Measurements from ENCODE around the gene DDX23.

The DDX23 gene

GRCh38 chr12:48812389-48812788 is 39.6 kb downstream of the DDX23 start:
- H3K27ac ChIP-seq: no peak overlapping the region
- TF ChIP-seq ZFX (IDR thresholded peaks at IDR 0.05): no peak
- TF ChIP-seq CTCF (conservative IDR thresholded peaks at IDR 0.05): no peak

GRCh38 chr12:48811437-48812090 is 40.4 kb downstream of the DDX23 start:
- TF ChIP-seq CTCF (conservative IDR thresholded peaks at IDR 0.05) (no peak), ZFX (IDR thresholded peaks at IDR 0.05) (no peak)
- H3K27ac ChIP-seq: no peak overlapping the region

GRCh38 chr12:48810903-48811431 is 41.0 kb downstream of the DDX23 start:
- TF ChIP-seq CTCF (conservative IDR thresholded peaks at IDR 0.05): no peak
- no peak for TF ChIP-seq ZFX (IDR thresholded peaks at IDR 0.05)
- H3K27ac ChIP-seq: no peak overlapping the region

GRCh38 chr12:48807981-48808380 is 44.0 kb downstream of the DDX23 start:
- TF ChIP-seq CTCF (conservative IDR thresholded peaks at IDR 0.05) (no peak), ZFX (IDR thresholded peaks at IDR 0.05) (no peak)
- no peak overlapping the region for H3K27ac ChIP-seq

GRCh38 chr12:48803675-48804074 is 48.3 kb downstream of the DDX23 start:
- no peak for TF ChIP-seq CTCF (conservative IDR thresholded peaks at IDR 0.05)
- no peak for TF ChIP-seq ZFX (IDR thresholded peaks at IDR 0.05)
- no peak overlapping the region for H3K27ac ChIP-seq

- no peak for TF ChIP-seq CTCF (conservative IDR thresholded peaks at IDR 0.05)
- no peak for TF ChIP-seq ZFX (IDR thresholded peaks at IDR 0.05)
Measured at GRCh38 chr12:48800971-48801370, 51.0 kb downstream of the DDX23 start.

GRCh38 chr12:48800457-48800856 is 51.5 kb downstream of the DDX23 start:
- H3K27ac ChIP-seq: no peak overlapping the region
- no peak for TF ChIP-seq ZFX (IDR thresholded peaks at IDR 0.05)
- TF ChIP-seq CTCF (conservative IDR thresholded peaks at IDR 0.05): no peak

More at GRCh38 chr12:48800971-48801370, 51.0 kb downstream of the DDX23 start:
- no peak overlapping the region for H3K27ac ChIP-seq

All from C4-2B (cell line).